Left ventricle myocardium inferior (tissue), 1 donor: ENCODE measurements around the gene FAM204A. TPM values are rescaled to one million over a fixed set of nuclear protein-coding genes. Genes with fewer than 3 reads are reported as not detected.

ENCODE experiments used
- DNase-seq: peaks from one replicate; pipeline ENCODE4 v3.0.0-alpha.2; 2020
- H3K27ac ChIP-seq: fragments of 200-600 bp; replicated peaks from 2 replicates; pipeline ENCODE4 v1.8.0; 2021
- H3K27me3 ChIP-seq: fragments of 200-600 bp; 2 replicates; pipeline ENCODE4 v1.8.0; 2021; ENCODE audit warnings: low read depth
- H3K36me3 ChIP-seq: fragments of 200-600 bp; 2 replicates; pipeline ENCODE4 v1.8.0; 2021
- H3K4me1 ChIP-seq: fragments of 200-600 bp; 2 replicates; pipeline ENCODE4 v1.8.0; 2021
- H3K4me3 ChIP-seq: fragments of 200-600 bp; 2 replicates; pipeline ENCODE4 v1.8.0; 2021; ENCODE audit warnings: mild to moderate bottlenecking, moderate library complexity
- H3K9me3 ChIP-seq: fragments of 200-600 bp; replicated peaks from 2 replicates; pipeline ENCODE4 v1.8.0; 2021
- CTCF ChIP-seq: fragments of 200-600 bp; IDR thresholded peaks from 2 replicates; pipeline ENCODE4 v1.8.0; 2021; ENCODE audit warnings: antibody characterized with exemption, mild to moderate bottlenecking, borderline replicate concordance
- intact Hi-C: fragments of 100-400 bp; cut with micrococcal nuclease; formaldehyde crosslinking; loops from one replicate; pipeline ENCODE4 v1.11.0; 2022
- total RNA-seq: library from RNA; stranded (reverse); fragmentation: NEBNext Ultra II Directional; extraction: Animal tissue kit (Norgen Biotek cat#: 25700); gene quantifications from one replicate; pipeline ENCODE4 v1.2.1, GENCODE V29; 2021
- donor health status: DM: no; HTN: yes; CAD: no; lungs with severe emphysema.

Gene FAM204A
- total RNA-seq, 1 donor from 2014 or later = 58.9 TPM

GRCh38 chr10:118264252-118264651 lies 77.9 kb downstream of the FAM204A start:
- no peaks in the 10 kb centered on the region for H3K36me3 ChIP-seq
- no peaks in the 10 kb centered on the region for H3K9me3 ChIP-seq
- DNase-seq = no peak
- H3K4me1 ChIP-seq = no peaks in the 10 kb centered on the region
- H3K27ac ChIP-seq = no peak overlapping the region
- intact Hi-C loops = no loop called here
- H3K4me3 ChIP-seq = no peak overlapping the region
- no peak for TF ChIP-seq CTCF
- H3K27me3 ChIP-seq = peaks cover 96% of the 10 kb centered on the region

- no peak overlapping the region for H3K27ac ChIP-seq
- intact Hi-C loops = no loop called here
- no peaks in the 10 kb centered on the region for H3K9me3 ChIP-seq
- DNase-seq = no peak
- H3K4me1 ChIP-seq = no peaks in the 10 kb centered on the region
- H3K27me3 ChIP-seq = peaks cover 99% of the 10 kb centered on the region
- no peak overlapping the region for H3K4me3 ChIP-seq
- H3K36me3 ChIP-seq = no peaks in the 10 kb centered on the region
- TF ChIP-seq CTCF = no peak
Observed at GRCh38 chr10:118262538-118262937, 79.6 kb downstream of the FAM204A start.

GRCh38 chr10:118259288-118259906 lies 82.7 kb downstream of the FAM204A start:
- H3K9me3 ChIP-seq = no peaks in the 10 kb centered on the region
- intact Hi-C loops = no loop called here
- DNase-seq = no peak
- peak; percentile 53 for TF ChIP-seq CTCF
- no peaks in the 10 kb centered on the region for H3K36me3 ChIP-seq
- no peaks in the 10 kb centered on the region for H3K4me1 ChIP-seq
- no peak overlapping the region for H3K27ac ChIP-seq
- no peak overlapping the region for H3K4me3 ChIP-seq
- peaks cover 99% of the 10 kb centered on the region for H3K27me3 ChIP-seq

GRCh38 chr10:118258285-118258684 lies 83.8 kb downstream of the FAM204A start:
- DNase-seq = no peak
- no peaks in the 10 kb centered on the region for H3K9me3 ChIP-seq
- H3K4me1 ChIP-seq = no peaks in the 10 kb centered on the region
- no peak overlapping the region for H3K4me3 ChIP-seq
- TF ChIP-seq CTCF = no peak
- no peaks in the 10 kb centered on the region for H3K36me3 ChIP-seq
- no peak overlapping the region for H3K27ac ChIP-seq
- intact Hi-C loops = no loop called here
- H3K27me3 ChIP-seq = peaks cover 99% of the 10 kb centered on the region

GRCh38 chr10:118256825-118257570 lies 85.1 kb downstream of the FAM204A start:
- no peaks in the 10 kb centered on the region for H3K9me3 ChIP-seq
- TF ChIP-seq CTCF = no peak
- no peaks in the 10 kb centered on the region for H3K4me1 ChIP-seq
- no peak overlapping the region for H3K27ac ChIP-seq
- H3K27me3 ChIP-seq = peaks cover 99% of the 10 kb centered on the region
- no peak overlapping the region for H3K4me3 ChIP-seq
- no peak for DNase-seq
- no peaks in the 10 kb centered on the region for H3K36me3 ChIP-seq
- intact Hi-C loops = no loop called here
